SW 1271 (cell line): ENCODE data around the gene TMEM213.
"Not testable (repeated sequence)": the region's sequence is repeated elsewhere in the genome, so short reads cannot be mapped to it uniquely, and the experiment has no call there.

ENCODE experiments used
- DNase-seq, 2 experiments: peaks; one replicate each; lab custom pipeline; 2025; lab: John Stamatoyannopoulos, UW

Gene TMEM213

DNA sequence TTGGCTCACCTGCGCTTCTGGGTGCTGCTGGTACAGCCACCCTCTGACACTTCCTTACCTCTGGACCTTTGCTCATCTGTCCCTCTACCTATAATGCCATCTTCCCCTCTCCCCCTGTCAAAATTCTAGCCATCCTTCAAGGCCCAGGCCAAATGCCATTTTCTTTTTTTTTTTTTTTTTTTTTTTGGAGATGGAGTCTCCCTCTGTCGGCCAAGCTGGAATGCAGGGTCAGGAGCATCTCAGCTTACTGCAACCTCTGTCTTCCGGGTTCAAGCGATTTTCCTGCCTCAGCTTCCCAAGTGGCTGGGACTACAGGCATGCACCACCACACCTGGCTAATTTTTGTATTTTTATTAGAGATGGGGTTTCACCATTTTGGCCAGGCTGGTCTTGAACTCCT is 748 bp upstream of the TMEM213 start:
- DNase-seq, result not testable (repeated sequence)

DNA sequence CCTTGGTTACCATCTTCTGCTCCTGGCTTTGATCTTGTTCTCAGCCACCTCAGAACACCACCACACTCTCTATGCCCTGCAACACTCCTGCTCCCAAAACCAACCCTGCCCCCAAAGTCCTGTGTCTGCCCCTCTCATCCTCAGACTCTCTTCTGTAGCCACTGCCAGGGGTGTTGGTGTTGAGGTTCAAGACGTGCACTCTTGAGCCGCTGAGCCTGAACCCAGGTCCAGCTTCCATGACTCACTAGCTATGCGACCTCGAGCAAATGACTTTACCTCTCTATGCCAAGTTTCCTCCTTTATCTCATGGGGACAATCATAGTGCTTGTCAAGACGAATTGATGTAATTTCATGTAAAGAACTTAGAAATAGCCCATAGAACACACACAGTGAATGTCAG is 1.0 kb downstream of the TMEM213 start:
- DNase-seq, result no peak

DNA sequence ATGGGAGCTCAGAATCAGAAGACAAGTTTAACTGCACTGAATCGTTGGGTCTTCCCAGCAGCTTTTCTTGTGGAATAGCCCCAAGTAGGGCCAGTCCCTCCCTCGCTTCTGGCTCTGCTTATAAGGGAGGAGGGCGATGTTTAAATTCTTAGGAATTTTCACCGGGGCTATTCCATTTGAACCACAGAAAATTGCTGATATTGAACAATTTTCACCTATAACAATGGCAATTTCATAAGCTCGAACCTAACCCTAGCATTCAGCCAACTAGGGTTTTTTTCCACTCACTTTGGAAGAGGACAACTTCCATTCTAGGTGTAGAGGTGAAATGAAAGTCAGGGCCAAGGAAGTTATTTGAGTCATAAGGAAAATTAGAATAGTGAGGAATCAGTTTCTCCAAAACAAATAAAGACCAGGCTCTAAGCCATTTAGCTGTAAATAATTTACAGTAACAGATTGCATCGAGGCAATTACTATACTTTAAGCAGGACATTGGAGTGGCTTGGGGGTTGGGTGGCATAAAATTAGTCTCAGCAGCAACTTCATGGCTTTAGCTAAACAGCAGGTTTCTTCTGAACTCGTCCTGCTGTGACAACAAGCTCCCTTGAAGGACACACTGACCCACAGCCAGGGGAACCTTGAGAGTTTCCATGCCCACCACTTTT is 1.7 kb downstream of the TMEM213 start:
- no peak for DNase-seq

DNA sequence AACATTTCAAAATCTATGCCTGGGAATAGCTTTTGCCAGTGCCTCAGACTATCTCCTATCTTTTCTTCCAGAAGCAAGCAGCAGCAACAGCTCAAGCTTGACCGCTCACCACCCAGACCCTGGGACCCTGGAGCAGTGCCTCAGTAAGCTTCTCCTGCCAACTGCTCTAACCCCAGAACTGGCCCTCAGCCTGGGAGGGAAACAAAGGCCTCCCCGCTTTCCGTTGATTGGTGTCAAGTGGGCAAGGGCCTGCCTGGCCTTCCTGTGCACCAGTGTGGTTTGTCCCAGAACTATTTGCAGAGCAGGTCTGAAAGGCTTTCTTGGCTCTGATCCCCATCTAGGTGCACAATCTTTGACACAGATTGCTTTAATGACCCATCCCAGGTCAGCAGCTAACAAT is 3.5 kb downstream of the TMEM213 start:
- no peak for DNase-seq

DNA sequence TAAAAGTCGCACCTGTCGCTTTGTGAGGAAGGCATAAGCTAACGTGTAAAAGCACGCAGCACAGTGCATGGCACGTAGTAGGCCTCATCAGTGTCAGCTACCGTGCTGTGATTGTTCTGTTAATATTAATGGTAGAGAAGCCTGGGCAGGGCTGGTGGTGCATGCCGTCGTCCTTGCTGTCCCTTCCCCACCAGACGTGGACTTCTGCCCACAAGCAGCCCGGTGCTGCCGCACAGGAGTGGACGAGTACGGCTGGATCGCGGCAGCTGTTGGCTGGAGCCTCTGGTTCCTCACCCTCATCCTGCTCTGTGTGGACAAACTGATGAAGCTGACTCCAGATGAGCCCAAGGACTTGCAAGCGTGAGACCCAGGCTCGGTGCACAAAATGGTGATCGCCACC is 4.9 kb downstream of the TMEM213 start:
- no peak for DNase-seq

DNA sequence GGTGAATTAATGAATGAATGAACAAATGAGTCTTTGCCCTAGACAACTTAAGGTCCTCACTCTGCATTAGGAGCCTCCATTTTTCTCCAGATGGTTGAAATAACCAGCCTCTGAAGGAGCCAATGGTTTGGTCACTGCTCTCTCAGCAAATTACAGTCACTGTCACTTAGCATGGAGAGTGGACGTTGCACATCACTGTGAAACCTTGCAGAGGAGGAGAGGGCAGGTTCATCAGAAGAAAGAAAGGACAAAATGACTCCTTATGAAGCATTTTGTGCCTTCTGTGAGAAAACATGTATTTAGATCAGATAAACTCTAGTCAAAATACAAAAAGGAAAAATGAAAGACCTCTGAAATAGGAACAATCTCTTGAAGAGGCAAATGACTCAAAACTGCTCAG is 6.8 kb downstream of the TMEM213 start:
- no peak for DNase-seq

DNA sequence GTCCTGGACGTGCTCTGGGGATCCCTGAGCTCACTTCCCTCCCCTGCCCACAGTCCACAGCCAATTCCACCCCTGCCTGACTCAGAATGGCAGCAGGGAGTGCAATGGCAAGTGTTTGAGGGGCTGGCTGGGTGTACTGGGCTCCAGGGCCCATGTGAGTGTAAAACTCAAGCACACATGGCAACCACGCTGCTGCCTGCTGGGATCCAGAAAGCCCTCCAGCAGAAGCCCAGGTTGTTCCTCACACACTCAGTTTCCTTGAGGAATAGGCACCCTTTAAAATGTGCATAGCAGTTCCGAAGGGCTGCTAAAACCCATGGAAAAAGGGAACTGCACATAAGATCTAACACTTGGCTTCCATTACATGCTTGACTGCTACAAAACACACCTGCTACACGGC is 11.6 kb downstream of the TMEM213 start:
- no peak for DNase-seq

DNA sequence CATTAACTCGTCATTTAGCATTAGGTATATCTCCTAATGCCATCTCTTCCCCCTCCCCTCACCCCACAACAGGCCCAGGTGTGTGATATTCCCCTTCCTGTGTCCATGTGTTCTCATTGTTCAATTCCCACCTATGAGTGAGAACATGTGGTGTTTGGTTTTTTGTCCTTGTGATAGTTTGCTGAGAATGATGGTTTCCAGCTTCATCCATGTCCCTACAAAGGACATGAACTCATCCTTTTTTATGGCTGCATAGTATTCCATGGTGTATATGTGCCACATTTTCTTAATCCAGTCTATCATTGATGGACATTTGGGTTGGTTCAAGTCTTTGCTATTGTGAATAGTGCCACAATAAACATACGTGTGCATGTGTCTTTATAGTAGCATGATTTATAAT is 13.5 kb downstream of the TMEM213 start:
- DNase-seq, result not testable (repeated sequence)

DNA sequence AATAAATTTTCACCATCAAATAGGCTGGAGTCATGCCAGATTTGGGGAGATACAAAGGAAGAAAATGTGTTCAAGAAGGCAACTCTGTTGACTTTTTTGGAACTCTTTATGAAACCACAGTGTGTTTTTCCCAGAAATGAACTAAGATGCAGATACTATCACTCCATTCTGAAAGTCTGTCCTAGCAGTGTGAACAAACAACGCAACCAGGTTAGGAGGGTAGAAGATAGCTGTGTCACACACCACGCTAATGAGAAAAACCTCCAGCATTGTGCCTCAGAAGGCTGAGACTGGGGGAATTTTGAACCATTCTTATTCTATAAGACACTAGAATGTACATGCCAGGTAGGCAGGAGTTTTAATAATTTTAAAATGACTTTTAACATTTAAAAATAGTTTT is 16.2 kb downstream of the TMEM213 start:
- no peak for DNase-seq

DNA sequence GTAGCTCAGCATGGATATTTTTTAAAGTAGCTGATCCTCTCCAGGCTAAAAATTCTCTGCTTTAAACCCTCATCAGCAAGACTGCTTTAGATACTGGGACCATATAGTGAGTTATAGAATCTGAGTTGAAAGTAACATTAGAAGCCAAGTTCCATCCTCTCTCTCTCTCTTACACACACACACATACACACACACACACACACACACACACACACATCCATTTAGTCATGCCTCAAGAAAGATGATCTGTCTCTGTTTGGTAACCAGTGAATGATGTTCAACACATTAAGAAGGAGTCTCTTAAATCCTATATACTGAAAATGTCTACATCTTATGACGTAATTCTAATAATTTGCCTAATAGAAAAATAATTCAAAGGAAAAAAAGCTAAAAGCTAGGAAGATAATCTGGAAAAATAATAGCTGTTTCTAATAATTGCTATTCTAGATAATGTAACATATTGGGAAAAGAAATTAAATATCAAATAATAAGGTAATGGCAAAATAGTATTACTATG is 17.1 kb downstream of the TMEM213 start:
- no peak for DNase-seq

DNA sequence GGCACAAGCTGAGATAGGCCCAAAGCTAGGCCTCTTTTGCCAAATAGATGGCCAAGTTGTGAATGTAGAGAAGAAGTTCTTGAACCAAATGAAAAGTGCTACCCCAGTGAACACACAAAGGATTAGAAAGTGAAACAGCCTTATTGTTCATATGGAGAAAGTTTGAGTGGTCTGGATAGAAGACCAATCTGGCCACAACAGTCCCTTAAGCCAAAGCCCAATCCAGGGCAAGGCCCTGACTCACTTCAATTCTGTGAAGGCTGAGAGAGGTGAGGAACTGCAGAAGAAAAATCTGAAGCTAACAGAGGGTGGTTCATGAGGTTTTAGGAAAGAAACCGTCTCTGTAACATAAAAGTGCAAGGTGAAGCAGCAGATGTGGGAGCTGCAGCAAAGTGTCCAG is 18.9 kb downstream of the TMEM213 start:
- no peak for DNase-seq

DNA sequence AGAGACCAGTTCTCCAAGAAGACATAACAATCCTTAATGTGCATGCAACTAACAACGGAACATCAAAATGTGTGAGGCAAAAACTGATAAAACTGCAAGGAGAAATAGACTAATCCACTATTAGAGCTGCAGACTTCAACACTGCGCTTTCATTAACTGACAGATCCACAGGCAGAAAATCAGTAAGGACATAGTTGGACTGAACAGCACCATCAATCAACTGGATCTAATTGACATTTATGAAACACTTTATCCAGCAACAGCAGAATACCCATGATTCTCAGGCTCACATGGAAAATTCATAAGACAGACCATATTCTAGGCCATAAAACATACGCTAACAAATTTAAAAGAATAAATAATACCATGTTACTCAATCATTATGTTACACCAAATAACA is 21.8 kb downstream of the TMEM213 start:
- DNase-seq, result no peak

DNA sequence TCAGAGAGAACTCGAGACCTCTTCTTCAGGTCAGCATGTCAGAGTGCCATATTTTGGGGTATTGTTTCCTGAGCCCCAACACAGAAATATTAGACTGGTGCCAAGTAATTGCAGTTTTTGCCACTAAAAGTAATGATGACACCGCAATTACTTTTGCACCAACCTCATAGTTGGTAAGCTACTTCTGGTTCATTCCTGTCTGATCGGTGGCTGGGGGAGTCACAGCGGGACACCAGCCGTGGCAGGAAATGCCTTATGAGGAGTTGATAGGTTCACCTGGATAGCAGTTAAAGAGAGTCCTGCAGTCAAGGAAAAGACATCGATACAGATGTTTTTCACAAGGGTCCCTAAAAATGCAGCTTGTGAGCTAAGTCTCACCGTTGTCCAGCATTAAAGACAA is 24.1 kb downstream of the TMEM213 start:
- DNase-seq, result no peak

DNA sequence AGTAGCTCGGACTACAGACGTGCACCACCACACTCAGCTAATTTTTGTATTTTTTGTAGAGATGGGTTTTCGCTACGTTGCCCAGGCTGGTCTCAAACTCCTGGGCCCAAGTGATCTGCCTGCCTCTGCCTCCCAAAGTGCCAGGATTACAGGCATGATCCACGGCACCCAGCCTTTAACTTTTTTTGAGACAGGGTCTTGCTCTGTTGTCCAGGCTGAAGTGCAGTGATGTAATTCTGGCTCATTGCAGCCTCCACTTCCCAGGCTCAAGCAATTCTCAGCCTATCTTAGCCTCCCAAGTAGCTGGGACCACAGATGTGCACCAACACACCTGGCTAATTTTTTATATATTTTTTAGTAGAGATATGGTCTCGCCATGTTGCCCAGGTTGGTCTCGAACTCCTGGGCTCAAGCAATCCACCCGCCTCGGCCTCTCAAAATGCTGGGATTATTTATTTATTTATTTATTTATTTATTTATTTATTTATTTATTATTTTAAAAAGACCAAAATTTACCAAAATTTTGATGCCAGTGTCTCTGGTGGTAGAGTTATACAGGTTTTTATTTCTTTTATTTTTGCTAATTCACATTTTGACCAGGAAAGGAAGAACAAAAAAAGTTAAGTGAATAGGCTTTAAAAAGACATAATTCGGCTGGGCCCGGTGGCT is 25.2 kb downstream of the TMEM213 start:
- DNase-seq, result no peak

DNA sequence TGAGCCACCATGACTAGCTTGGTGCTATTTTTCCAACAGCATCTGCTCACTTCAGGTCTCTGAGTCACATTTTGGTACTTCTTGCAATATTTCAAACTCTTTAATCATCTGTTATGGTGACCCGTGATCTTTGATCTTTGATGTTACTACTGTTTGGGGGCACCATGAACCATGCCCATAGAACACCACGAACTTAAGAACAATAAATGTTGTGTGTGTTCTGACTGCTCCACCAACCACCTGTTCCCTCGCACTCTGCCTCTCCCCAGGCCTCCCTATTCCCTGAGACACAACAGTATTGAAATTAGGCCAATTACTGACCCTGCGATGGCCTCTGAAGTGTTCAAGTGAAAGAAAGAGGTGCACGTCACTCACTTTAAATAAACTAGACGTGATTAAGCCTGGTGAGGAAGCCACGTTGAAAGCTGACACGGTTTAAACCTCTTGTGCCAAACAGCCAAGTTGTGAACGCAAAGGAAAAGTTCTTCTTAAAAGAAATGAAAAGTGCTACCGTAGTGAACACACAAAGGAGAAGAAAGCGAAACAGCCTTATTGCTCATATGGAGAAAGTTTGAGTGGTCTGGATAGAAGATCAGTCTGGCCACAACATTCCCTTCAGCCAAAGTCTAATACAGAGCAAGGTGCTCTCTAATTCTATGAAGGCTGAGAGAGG is 27.4 kb downstream of the TMEM213 start:
- DNase-seq, result no peak

DNA sequence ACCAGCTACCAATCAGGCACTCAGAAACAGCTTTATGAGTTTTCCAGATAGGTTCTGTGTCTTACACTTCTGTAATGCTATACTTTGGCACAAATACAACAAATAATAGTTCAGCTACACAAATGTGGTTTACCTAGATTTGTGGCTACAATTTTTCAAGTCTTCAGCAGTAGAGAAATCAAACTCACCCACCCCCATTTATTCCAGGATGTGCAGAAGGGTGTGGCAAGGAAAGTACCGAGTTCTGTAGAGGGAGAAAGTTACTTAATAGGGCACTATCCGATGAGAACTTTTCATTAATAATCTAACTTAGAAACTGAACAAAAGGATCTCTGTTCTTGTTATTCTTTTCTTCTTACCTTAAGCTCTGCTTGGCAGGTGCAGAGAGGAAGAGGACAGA is 30.5 kb downstream of the TMEM213 start:
- DNase-seq, result no peak

DNA sequence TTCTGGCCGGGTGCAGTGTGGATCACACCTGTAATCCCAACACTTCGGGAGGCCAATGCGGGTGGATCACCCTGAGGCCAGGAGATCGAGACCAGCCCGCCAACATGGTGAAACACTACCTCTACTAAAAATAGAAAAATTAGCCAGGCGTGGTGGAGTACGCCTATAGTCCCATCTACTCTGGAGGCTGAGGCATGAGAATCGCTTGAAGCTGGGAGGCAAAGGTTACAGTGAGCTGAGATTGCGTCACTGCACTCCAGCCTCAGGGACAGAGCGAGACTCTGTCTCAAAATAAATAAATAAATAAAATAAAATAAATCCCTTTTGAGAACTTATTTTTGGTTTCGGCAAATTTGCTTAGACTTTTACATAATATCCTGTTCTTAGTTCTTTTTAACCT is 31.5 kb downstream of the TMEM213 start:
- DNase-seq, result no peak

DNA sequence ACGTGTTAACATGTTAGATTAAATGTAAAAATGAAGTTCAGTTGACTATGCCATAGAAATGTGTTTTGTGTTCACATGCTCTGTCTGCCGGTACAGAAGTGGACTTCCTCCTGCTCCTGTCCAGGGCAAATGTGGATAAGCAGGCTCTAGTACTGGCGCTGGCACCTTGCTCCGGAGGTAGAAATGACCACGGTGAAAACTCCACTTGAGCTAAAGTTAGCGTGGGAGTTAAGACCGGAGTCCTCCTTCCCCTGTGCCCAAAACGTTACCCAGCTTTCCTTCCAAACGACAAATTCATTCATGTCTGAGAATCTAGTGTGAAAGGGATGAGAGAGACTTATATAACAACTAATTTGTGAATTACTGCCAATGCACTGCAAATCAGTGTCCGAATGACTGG is 35.2 kb downstream of the TMEM213 start:
- DNase-seq, result no peak

DNA sequence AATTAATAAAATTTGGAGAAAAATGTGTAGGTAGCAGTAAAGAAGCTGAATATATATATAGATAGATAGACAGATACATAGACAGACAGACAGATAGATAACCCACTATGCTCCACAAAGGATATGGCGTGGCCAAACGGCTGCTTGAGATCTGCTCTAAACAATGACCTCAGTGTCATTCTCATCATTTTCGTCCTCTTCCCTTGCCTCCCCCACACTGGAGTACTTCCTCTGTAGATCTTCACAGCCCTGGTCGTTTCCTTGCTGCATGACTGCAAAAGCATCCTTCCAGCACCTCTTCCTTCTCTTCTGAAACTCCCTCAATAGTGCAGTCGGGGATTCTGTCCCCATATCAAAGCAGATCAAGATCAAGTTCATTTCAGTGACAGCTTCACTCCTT is 35.8 kb downstream of the TMEM213 start:
- DNase-seq, result no peak

DNA sequence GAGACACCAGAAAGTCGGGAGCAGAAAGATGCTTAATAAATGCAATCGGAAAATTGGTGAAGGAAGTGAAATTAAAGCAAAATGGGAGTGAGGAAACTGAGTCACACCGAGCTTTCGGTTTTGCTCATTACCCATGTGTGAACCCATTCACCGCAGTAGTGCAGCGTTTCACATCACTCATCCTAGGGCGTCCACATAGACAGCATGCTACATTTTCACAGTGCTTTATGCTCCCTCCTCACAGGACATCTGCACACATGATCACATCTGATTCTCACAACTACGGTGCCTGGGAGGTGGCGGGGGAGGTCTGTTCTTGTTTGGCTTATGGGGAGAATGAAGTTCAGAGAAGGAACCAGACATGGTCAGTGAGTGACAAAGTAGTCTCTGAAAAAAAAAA is 36.8 kb downstream of the TMEM213 start:
- no peak for DNase-seq

DNA sequence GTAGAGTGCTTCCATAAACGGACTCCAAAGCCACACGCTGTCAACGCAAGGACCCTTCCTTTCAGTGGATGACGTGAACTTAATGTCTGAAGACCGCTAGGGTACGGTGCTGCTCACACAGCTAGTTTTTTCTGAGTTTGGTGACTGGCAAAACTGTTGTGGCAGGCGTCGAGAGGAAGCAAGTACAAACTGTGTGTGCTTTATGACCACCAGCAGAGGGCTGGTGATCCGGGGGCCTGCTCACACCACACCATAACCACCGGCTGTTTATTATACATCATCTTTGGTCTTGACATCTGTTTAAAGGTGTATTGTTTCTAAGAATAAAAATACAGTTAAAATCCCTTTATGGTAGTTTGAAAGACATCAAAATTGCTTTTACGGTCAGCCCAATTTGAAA is 37.3 kb downstream of the TMEM213 start:
- DNase-seq, result no peak

DNA sequence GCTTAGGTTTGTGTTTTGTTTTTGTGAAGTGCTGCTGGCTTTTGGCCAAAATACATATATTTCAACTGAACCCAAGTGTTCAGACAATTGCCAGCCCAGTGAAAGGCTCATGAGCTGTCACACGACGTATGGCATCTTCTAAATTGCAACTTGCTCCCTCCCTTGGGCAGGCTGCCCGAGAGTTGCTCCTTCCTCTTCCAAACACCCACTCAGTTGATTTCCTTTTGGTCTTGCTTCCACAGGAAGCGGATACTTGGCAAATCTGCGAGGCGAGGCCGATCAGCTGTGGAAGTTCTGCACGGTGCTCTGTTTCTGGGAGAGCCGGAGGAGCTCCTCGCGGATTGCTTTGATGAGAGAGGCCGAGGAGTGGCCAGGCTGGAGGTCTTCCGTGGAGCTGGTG is 39.8 kb downstream of the TMEM213 start:
- DNase-seq, result no peak

DNA sequence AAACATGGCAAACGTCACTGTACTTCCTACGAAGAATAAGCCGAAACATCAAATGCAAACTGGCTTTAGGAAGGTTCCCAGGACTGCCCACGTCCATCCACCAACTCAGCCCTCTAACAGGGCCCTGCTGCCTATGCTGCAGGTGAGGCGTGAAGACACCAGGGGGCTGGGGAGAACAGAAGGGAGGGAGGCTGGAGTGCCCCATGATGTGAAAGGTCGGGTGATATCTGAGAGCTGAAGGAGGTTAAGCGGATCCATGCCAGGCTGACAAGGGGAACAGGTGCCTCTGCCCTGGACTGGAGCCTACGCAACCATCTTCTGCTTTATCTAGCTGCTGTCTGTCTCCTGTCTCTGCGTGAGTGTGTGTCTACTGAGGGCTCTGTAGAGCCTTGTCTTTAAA is 40.4 kb downstream of the TMEM213 start:
- no peak for DNase-seq
